Lung (tissue), 10 donors: ENCODE data around the gene OR2A1. TPM values are rescaled to one million over a fixed set of nuclear protein-coding genes. Genes with fewer than 3 reads are reported as not detected.
"Not testable (repeated sequence)": the region's sequence is repeated elsewhere in the genome, so short reads cannot be mapped to it uniquely, and the experiment has no call there.

Source experiments
- ATAC-seq: fragments of 200-7000 bp; cut with Tn5 transposase; one replicate; pipeline ENCODE4 v1.9.1; 2020; ENCODE audit warnings: moderate number of reproducible peaks; ENCODE audit not compliant: insufficient read depth, low FRiP score
- DNase-seq, 3 donors: peaks; one replicate each; pipeline ENCODE4 v3.0.0-alpha.2; 2013 to 2017
- H3K27ac ChIP-seq, 2 donors: one replicate each; pipeline ENCODE4 v1.5.1; 2013; ENCODE audit warnings: mild to moderate bottlenecking in 2 of 2, moderate library complexity in 2 of 2, control low read depth in 1 of 2, inconsistent platforms in 1 of 2, low read depth in 1 of 2, low read length in 1 of 2
- H3K27me3 ChIP-seq, 3 donors: one replicate each; pipeline ENCODE4 v1.5.1; 2013; ENCODE audit warnings: low read length in 2 of 3; ENCODE audit not compliant: control insufficient read depth in 3 of 3, insufficient read depth in 3 of 3
- H3K36me3 ChIP-seq, 4 donors: one replicate each; pipeline ENCODE4 v1.5.1; 2013; ENCODE audit warnings: low read length in 4 of 4, mild to moderate bottlenecking in 1 of 4, moderate library complexity in 1 of 4; ENCODE audit not compliant: control insufficient read depth in 4 of 4, insufficient read depth in 4 of 4
- H3K4me1 ChIP-seq, 5 donors: one replicate each; pipeline ENCODE4 v1.5.1; 2013; ENCODE audit warnings: low read length in 5 of 5, mild to moderate bottlenecking in 2 of 5, moderate library complexity in 1 of 5; ENCODE audit not compliant: control insufficient read depth in 5 of 5, insufficient read depth in 5 of 5
- H3K4me3 ChIP-seq: one replicate; pipeline ENCODE4 v1.5.1; 2013; ENCODE audit warnings: mild to moderate bottlenecking, control low read depth, moderate library complexity
- H3K9ac ChIP-seq, 2 donors: one replicate each; pipeline ENCODE4 v1.5.1; 2013; ENCODE audit warnings: low read length in 2 of 2, control low read depth in 1 of 2; ENCODE audit not compliant: insufficient read depth in 1 of 2
- H3K9me3 ChIP-seq, 4 donors: one replicate each; pipeline ENCODE4 v1.5.1; 2013; ENCODE audit warnings: low read length in 3 of 4, mild to moderate bottlenecking in 1 of 4, moderate library complexity in 1 of 4; ENCODE audit not compliant: control insufficient read depth in 4 of 4, insufficient read depth in 3 of 4
- WGBS, 2 donors: extraction: QIAGEN DNeasy Blood & Tissue Kit; methylation state at CpG; one replicate each; pipeline ENCODE4 v1.1.7; 2013; 5-methylcytosine and 5-hydroxymethylcytosine counted together
- polyA plus RNA-seq, 2 donors: library from polyadenylated mRNA; stranded (reverse); fragments of 200-250 nt; gene quantifications; one replicate each; pipeline ENCODE4 v1.2.1, GENCODE V29; 2013
- total RNA-seq, 2 donors: library from RNA; depleted of rRNA in 1 of 2; stranded (reverse); fragments of >200 nt in 1 of 2; gene quantifications; one replicate each; pipeline ENCODE4 v1.2.1, GENCODE V29; 2014 to 2021
- donor health status: Bipolar disorder and iron deficiency.
- donor health status: healthy.
- donor health status: DM: yes; HTN: yes; CAD: no.

Gene OR2A1
- total and polyA plus RNA-seq, 4 donors = 0.18 to 0.23 TPM; not detected in 2

DNA sequence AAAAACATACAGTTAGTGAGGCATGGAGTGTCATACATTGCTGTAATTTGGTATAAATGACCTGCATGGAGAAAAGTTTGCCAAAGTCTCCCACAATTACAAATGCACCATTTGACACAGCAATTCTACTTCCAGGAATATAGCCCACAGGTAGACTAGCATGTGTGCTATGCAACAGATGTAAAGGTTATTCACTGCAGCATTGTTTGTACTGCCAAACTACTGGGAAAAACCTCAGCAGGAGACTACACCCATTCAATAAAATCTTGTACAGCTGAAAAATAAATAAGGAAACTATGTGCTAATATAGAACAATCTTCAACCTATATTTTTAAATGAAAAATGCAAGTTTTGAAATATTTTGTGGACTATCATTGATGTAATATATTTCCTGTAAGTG lies 17.8 kb downstream of the OR2A1 start:
- DNase-seq, H3K27me3 ChIP-seq, H3K4me1 ChIP-seq, ATAC-seq, H3K9me3 ChIP-seq, H3K27ac ChIP-seq, H3K9ac ChIP-seq, H3K36me3 ChIP-seq, H3K4me3 ChIP-seq: not testable (repeated sequence)

DNA sequence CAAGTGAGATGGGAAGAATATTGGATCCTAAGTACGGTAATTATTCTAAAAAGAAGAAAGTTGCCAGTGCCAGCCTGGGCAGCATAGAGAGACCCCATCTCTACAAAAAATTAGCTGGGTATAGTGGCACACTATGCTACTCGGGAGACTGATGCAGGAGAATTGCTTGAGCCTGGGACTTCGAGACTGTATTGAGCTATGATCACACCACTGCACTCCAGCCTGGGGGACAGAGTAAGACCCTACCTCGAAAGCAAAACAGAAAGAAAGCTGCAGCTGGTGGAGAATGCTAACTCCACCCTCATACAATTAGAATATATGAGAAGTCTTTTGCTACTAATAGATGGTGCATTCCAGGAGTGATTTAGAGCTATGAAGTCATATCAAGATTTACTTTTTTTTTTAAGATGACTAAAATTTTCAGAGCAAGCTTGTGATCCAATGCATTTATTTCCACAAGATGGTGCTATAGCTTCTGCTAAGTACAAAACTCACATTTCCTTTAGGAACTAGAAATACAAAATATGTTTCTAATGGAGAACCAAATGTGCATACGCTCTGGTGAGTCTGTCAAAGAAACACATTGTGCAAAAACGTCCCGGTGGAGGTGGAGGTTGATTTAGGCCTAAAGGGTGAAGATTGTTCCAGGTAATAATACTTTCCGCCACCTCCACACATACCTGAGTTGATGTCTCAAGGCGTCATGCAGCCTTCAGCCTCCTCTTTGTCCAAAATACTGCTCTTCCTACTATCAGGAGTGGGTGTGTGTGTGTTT lies 19.2 kb downstream of the OR2A1 start:
- H3K4me1 ChIP-seq, H3K9me3 ChIP-seq, H3K4me3 ChIP-seq, ATAC-seq, DNase-seq, H3K36me3 ChIP-seq, H3K27me3 ChIP-seq, H3K27ac ChIP-seq, H3K9ac ChIP-seq: not testable (repeated sequence)
- 100% methylated on average over 1 to 2 of the region's 9 CpGs for WGBS, 2 donors

DNA sequence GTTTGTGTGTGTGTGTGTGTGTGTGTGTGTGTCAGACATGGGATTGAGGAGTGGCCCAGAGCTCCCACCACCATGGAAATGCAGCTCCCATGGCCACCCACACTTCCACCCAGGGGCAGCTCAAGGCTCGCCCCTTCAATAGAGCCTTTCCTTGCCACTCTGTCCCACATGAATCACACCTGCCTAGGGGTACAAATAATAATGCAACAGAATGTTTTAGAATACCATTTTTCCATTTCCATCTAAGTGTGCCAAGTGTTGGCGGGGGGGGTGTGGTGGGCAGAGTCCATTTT lies 19.7 kb downstream of the OR2A1 start:
- ATAC-seq, H3K9ac ChIP-seq, H3K4me3 ChIP-seq, H3K27ac ChIP-seq, H3K27me3 ChIP-seq, DNase-seq, H3K4me1 ChIP-seq, H3K9me3 ChIP-seq, H3K36me3 ChIP-seq: not testable (repeated sequence)
- 100% methylated on average over 1 to 2 of the region's 2 CpGs for WGBS, 2 donors

DNA sequence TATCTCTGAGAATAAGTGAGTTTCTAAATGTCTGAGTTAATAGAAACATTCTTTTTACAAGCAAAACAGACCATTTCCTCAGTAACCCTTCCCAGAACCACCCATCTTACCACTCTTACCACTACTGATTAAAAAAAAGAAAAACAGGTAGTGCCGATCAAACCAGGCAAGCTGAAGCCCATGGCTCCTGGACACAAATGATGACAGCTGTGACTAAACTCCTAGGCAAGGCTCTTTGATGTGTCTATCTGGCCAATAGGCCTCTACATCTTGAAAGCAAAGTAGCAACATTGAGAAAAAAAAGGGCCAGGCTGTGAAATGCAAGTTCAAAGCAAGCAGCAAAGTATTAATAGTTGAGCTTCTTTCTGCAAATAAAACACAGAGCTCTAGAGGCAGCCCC lies 36.4 kb downstream of the OR2A1 start:
- not testable (repeated sequence) for DNase-seq, ATAC-seq

DNA sequence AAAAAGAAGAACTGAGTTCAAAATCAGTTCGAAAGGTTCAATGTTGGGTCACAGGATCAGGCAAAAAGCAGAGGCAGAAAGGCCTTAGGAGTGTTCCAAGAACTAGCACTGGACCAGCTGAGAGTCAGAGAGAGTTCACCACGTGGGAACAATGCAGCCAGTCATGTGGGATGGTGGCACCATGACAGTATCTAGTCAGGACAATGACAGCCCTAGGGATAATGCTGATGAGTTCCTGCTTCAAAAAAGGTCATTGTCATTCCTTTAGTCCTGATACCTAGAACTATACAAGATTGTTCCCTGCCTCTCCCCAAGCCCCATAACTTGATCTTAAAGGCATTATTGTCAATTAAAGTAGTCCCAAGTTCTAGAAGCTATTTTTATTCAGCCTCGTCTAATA lies 39.4 kb downstream of the OR2A1 start:
- WGBS, 2 donors = 72 to 79% methylated on average over 2 of the region's 3 CpGs
- DNase-seq = peak in 2 of 3 donors; percentile 0 to 9
- not testable (repeated sequence) for ATAC-seq

More for the DNA sequence above, 36.4 kb downstream of the OR2A1 start:
- H3K27me3 ChIP-seq, H3K4me1 ChIP-seq, H3K4me3 ChIP-seq, H3K9me3 ChIP-seq, H3K36me3 ChIP-seq, H3K9ac ChIP-seq, H3K27ac ChIP-seq: not testable (repeated sequence)
- WGBS, 2 donors = no CpG with 5 or more reads among the region's 1 CpG

DNA sequence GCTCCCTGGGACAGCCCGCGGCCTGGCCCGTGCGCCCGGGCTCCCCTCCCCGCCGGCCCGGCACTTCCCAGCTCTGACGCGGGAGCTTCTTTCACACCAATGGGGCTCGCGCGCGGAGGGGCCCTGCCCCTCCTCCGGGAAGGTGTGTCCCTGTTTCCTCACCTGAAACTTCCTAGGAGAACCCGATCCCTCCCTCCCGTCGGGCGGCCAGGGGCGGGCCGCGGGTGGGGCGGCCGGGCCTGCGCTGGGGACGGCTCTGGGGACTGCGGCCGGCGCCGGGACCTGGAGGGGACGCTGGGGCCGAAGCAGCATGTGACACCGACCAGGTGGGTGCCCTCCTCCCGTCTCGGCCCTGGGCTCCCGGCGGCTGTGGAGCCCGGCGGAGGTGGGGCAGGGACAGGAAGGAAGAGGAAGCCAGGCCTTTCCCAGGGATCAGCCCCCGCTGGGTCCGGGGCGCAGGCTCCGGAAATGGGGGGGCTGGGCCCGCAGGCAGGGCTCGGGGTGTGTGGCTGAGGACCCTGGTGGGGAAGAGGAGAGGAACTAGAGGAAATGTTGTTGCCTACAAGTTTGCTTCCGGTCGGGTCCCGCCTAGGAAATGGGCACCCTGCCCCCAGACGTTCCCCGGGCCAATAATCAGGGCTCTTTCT lies 43.1 kb downstream of the OR2A1 start, which contains the start of gene ARHGEF5:
ARHGEF5 (plus strand) TSS at position 227 of the 647 bp plus-strand sequence. CDS start 7,268 bp downstream, outside the sequence.
- WGBS, 2 donors = no CpG with 5 or more reads among the region's 50 CpGs
- ATAC-seq = peak; percentile 93
- not testable (repeated sequence) for H3K9ac ChIP-seq, H3K36me3 ChIP-seq, H3K4me3 ChIP-seq, H3K27ac ChIP-seq, H3K4me1 ChIP-seq, H3K27me3 ChIP-seq, DNase-seq, H3K9me3 ChIP-seq

More for the DNA sequence above, 39.4 kb downstream of the OR2A1 start:
- not testable (repeated sequence) for H3K27ac ChIP-seq, H3K9ac ChIP-seq, H3K4me3 ChIP-seq, H3K36me3 ChIP-seq, H3K4me1 ChIP-seq, H3K27me3 ChIP-seq, H3K9me3 ChIP-seq

GRCh38 chr7:144356185-144356584 lies 44.0 kb downstream of the OR2A1 start:
- not testable (repeated sequence) for DNase-seq, H3K9ac ChIP-seq, H3K36me3 ChIP-seq, ATAC-seq, H3K4me1 ChIP-seq, H3K9me3 ChIP-seq, H3K4me3 ChIP-seq, H3K27ac ChIP-seq, H3K27me3 ChIP-seq
- no CpG with 5 or more reads among the region's 6 CpGs for whole genome bisulfite sequencing, 2 donors

DNA sequence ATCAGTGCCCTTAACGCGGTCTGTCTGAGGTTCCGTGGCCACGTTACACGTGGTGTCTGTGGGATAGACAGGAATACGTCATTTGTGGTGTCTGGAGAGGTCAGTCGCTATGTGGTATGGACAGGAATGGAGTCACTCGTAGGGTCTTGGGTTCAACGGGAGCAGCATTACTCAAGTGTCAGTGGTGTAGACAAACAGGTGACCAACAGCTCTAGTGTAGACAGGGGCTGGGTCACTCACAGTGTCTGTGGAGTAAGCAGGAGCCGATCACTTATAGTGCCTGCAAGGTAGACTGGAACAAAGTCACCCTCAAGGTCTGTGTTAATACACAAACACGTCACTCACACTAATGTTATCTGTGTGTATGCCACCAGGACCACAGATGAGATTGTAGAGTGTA lies 44.6 kb downstream of the OR2A1 start:
- H3K27ac ChIP-seq, H3K9ac ChIP-seq, H3K27me3 ChIP-seq, H3K4me1 ChIP-seq, H3K9me3 ChIP-seq, ATAC-seq, DNase-seq, H3K4me3 ChIP-seq, H3K36me3 ChIP-seq: not testable (repeated sequence)
- 84 to 94% methylated on average over 2 of the region's 11 CpGs for WGBS, 2 donors
